GM18511 (cell line): ENCODE measurements around the gene PSMD8.
A peak's percentile ranks its signal among the peaks of the same experiment; 100 is the strongest.
"Not testable (repeated sequence)": the region's sequence is repeated elsewhere in the genome, so short reads cannot be mapped to it uniquely, and the experiment has no call there.

Experiments
- ATAC-seq: cut with Tn5 transposase; IDR thresholded peaks from one replicate; pipeline ENCODE4 v1.9.1; 2021; ENCODE audit warnings: mild to moderate bottlenecking, moderate library complexity; ENCODE audit not compliant: unreplicated experiment

The PSMD8 gene

DNA sequence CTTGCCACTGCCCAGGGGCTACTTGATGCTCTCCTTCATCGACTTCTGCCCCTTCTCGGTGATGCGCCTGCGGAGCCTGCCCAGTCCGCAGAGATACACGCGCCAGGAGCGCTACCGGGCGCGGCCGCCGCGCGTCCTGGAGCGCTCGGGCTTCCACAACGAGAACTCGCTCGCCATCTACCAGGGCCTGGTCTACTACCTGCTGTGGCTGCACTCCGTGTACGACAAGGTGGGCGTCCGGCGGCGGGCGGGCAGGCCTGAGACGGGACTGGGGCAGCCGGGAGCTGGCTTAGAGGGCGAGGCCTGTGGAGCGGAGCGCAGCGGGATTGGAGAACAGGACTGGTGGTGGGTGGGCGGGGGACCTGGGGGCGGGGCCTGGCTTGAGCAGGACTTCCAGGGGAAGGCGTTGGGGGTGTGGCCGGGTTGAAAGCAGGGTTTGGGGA is 12.7 kb upstream of the PSMD8 start:
- ATAC-seq = peak; percentile 56

GRCh38 chr19:38362076-38362945 is 12.1 kb upstream of the PSMD8 start:
- ATAC-seq = peak; percentile 33

DNA sequence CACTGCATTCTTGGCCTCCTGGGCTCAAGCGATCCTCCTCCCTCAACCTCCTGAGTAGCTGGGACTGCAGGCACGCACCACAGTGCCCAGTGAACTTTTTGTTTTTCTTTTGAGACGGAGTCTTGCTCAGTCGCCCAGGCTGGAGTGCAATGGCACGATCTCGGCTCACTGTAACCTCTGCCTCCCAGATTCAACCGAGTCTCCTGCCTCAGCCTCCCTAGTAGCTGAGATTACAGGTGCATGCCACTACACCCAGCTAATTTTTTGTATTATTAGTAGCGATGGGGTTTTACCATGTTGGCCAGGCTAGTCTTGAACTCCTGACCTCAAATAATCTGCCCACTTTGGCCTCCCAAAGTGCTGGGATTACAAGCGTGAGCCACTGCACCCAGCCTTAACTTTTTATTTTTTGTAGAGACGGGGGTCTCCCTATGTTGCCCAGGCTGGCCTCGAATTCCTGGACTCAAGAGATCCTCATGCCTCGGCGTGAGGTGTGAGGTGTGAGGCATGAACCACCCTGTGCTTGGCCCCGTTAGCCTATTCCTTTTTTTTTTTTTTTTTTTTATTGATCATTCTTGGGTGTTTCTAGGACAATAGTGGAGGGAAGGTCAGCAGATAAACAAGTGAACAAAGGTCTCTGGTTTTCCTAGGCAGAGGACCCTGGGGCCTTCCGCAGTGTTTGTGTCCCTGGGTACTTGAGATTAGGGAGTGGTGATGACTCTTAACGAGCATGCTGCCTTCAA is 11.3 kb upstream of the PSMD8 start:
- ATAC-seq = not testable (repeated sequence)

DNA sequence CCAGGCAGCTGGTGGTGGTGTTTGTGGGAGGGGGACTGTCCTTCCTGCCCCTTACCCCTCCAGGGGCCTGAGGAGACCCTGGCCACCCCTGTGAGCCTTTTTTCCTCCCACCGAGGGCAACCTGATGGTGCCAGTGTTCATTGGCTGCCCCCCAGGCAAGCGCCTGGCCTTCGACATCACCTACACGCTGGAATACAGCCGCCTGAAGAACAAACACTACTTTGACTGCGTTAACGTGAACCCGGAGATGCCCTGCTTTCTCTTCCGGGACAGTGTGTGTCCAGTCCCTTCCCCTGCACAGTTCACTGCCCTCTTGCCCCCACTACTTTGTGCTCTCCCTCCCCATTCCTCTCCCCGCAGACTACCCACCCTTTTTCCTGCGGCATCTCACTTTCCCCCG is 7.3 kb upstream of the PSMD8 start:
- no peak for ATAC-seq

GRCh38 chr19:38369584-38369983 is 4.8 kb upstream of the PSMD8 start:
- ATAC-seq = no peak

DNA sequence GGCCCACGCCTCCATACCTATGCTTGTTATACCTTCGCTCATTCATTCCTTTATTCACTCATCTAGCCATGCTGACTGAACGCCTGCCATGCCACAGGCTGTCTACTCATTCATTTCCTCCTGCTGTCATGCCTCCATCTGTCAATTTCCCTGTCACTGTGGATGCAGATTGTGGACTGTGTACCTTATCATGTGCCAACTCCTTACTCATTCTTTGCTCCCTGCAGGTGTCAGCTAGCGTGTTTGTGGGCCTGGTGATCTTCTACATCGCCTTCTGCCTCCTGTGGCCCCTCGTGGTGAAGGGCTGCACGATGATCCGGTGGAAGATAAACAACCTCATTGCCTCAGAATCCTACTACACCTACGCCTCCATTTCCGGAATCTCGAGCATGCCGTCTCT is 4.1 kb upstream of the PSMD8 start:
- ATAC-seq = no peak

GRCh38 chr19:38371081-38371480 is 3.3 kb upstream of the PSMD8 start:
- no peak for ATAC-seq

DNA sequence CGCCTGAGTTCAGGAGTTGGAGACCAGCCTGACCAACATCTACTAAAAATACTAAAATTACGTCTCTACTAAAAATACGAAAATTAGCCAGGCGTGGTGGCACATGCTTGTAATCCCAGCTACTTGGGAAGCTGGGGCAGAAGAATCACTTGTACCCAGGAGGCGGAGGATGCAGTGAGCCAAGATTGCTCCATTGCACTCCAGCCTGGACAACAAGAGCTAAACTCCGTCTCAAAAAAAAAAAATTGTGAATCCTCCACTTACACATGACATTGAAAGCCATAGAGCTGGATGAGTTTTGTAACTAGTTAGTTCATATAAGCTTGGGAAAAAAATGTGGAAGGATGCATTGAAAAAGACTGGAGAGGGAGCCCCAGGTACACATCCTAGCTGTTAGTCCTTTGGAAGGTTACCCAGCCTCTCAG is 452 bp upstream of the PSMD8 start:
- no peak for ATAC-seq

- no peak for ATAC-seq
Observed at GRCh38 chr19:38375098-38375493, 725 bp downstream of the PSMD8 start.

DNA sequence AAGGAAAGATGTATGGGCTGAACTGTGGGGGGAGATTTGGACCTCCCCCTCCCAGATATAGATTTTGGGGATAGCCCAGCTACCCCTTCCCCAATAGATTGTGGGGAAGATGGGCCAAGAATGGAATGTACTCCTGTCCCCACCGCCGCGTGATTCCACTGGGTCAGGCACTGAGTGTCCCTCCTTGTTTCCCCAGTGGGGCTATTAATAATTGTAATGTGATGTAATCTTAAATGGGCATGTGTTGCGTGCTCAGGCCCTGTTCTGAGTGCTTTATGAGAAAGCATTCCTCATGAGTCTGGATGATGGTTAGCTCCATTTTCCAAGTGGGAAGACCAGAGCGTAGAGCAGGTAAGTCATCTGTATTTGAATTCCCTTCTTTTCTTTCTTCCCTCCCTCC is 1.4 kb downstream of the PSMD8 start:
- ATAC-seq = no peak

- ATAC-seq = no peak
Observed at GRCh38 chr19:38376576-38376975, 2.2 kb downstream of the PSMD8 start.

- ATAC-seq = no peak
Observed at GRCh38 chr19:38377052-38377451, 2.7 kb downstream of the PSMD8 start.

- no peak for ATAC-seq
Observed at GRCh38 chr19:38378866-38379265, 4.5 kb downstream of the PSMD8 start.

DNA sequence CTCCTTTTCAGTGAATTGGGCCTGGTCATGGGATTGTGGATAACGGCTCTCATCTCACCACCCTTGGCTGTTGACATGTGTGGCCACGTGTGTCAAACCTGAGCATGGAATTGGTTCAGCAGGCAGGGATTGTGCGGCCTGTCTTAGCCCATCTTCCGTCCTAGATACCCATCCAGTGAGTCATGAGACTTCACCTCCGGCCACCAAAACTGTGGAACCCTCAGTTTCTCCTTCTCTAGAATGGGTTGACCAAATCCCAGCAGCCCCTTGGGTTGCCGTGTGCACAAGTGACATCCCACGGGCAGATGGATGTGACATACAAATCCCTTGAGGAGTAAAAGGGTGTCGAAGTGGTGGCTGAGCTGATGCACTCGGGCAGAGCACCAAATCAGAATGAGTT is 6.8 kb downstream of the PSMD8 start:
- ATAC-seq = no peak

DNA sequence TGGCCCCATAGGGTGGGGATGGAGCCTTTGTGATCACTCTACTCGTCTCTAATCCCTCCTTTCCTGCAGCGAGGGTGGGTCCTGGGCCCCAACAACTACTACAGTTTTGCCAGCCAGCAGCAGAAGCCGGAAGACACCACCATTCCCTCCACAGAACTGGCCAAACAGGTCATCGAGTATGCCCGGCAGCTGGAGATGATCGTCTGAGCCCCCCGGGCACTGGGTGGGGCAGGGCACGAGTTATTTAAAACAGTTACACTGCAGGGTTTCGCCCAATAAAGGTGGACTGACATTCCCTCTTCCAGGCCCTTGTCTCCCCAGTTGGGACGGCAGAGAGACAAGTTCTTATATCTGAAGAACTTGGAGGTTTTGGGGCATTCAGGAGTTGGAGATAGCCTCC is 8.8 kb downstream of the PSMD8 start:
- no peak for ATAC-seq

DNA sequence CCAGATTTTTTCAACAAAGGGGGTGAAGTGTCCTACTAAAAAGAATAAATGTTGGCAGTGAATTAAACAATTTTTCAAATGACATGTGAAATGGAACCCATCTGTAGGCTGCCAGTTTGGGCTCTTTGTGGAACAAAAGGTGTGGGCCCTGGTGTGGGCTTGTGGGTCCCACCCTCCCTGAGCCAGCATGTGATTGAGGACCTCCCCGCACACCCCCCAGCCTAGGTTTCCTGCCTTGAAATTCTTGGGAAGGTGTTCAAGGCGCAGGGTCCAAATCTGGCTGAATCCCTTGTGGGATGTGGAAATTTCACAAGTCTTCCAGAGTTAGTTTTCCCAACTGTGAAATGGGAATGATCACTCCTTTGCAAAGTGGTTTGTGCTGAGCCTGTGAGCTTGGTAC is 9.4 kb downstream of the PSMD8 start:
- ATAC-seq = no peak

- no peak for ATAC-seq
Observed at GRCh38 chr19:38384209-38385027, 10.0 kb downstream of the PSMD8 start.

DNA sequence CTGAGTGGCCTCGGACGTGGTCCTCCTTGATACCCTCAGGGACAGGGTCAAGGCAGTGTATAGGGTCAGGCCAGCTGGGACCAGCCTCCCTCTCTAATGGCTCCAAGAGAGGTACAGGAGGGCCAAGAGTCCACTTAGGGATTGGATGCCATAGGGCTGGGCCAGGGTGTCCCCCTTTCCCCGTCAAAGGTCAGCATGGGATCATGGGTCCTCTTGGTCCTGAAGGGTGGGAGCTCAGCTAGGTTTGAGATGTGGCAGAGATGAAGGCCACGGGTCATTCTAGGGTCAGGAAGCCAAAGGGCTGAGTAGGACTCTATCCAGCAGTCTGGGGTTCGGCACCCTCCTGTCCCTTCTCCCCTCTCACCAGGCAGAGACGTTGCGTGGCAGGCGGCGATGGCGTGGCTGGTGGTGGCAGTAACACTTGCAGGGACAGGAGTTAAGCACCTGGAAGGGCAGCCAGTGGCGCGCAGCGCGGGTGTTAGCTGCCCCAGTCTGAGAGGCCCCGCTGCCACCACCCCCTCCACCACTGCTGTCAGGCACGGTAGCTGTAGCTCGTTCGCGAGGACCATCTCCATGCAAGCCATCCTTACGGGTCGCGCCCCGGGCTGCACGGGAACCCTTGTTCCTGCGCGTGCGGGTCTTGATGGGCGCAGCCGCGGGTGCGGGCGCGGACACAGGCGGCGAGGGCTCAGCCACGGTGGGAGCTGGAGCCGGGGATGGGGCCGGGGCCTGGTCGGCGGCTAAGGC is 10.9 kb downstream of the PSMD8 start:
- ATAC-seq = no peak

GRCh38 chr19:38385804-38386257 is 11.5 kb downstream of the PSMD8 start:
- ATAC-seq = no peak

GRCh38 chr19:38386300-38386970 is 12.1 kb downstream of the PSMD8 start:
- ATAC-seq = no peak
